Effector memory CD4-positive, alpha-beta T cell (primary cell): ENCODE data around the gene TMEM52B.
"Not testable (repeated sequence)": the region's sequence is repeated elsewhere in the genome, so short reads cannot be mapped to it uniquely, and the experiment has no call there.

Experiments
- DNase-seq, 3 donors: peaks; one replicate each; pipeline ENCODE4 v3.0.0-alpha.2; 2020
- H3K27ac ChIP-seq: 2 replicates; pipeline ENCODE4 v1.7.0; 2013; ENCODE audit warnings: mild to moderate bottlenecking, low read length, moderate library complexity; ENCODE audit not compliant: insufficient read depth, poor library complexity, severe bottlenecking
- H3K27me3 ChIP-seq: replicated peaks from 2 replicates; pipeline ENCODE4 v1.7.0; 2013; ENCODE audit warnings: mild to moderate bottlenecking, low read length; ENCODE audit not compliant: insufficient read depth, control insufficient read depth, poor library complexity, severe bottlenecking
- H3K36me3 ChIP-seq: 2 replicates; pipeline ENCODE4 v1.7.0; 2013; ENCODE audit warnings: mild to moderate bottlenecking, low read length, moderate library complexity; ENCODE audit not compliant: control insufficient read depth, insufficient read depth
- H3K4me1 ChIP-seq: 2 replicates; pipeline ENCODE4 v1.7.0; 2013; ENCODE audit warnings: low read length, mild to moderate bottlenecking; ENCODE audit not compliant: control insufficient read depth, insufficient read depth, poor library complexity, severe bottlenecking
- H3K4me3 ChIP-seq: 2 replicates; pipeline ENCODE4 v1.7.0; 2013; ENCODE audit warnings: low read length, low read depth, mild to moderate bottlenecking; ENCODE audit not compliant: insufficient read depth, poor library complexity, severe bottlenecking
- H3K9me3 ChIP-seq: 2 replicates; pipeline ENCODE4 v1.7.0; 2013; ENCODE audit warnings: mild to moderate bottlenecking, low read length, moderate library complexity; ENCODE audit not compliant: control insufficient read depth

The TMEM52B gene

GRCh38 chr12:10170216-10170615, 8.6 kb upstream of the TMEM52B start:
- Histone ChIP-seq H3K27me3 (no peaks in the 10 kb centered on the region), H3K4me3 (no peak overlapping the region)
- no peak for DNase-seq

DNA sequence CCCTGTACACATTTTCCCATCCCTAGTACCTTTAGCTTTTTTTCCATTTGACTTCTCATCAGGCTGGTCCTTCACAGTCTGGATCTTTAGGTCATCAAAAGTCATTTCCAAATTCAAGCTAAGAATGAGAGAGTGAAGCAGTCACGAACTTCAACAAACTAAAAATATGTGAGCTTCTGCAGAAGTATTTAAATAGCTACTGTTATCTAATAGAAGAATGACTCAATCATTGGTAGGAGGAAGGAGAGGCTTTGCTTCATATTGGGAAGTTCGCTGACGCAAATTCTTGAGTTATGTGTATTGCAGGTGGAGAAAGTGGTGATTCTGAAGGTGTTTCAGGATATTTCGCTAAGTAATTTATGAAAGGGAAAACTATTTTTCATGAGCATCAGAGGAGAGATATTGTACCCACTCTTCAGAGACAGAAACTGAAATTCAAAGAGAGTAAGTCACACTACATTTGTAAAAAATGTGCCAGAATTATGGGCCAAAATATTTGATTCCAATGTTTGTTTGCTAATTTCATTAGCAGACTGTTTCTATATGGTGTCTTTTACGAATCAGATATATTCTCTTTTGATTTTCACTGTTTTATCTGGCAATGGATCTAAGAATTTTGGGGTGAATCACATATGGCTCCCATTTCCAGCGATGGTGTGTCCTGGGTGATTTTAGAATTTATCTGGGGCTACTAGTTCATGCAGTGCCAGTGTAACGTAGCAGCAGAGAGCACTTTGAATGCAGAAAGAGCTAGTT, 6.7 kb upstream of the TMEM52B start, which contains the start of gene OLR1:
OLR1 (minus strand) TSS at position 160 of the 756 bp plus-strand sequence; CDS start at position 105, 55 bp downstream.
- H3K27ac ChIP-seq, result no peak within 1 kb of the TSS
- no peak within 1 kb of the TSS for H3K4me3 ChIP-seq
- no peak for DNase-seq
- H3K36me3 ChIP-seq, result no peaks in the 10 kb centered on the region
- no peaks in the 10 kb centered on the region for H3K9me3 ChIP-seq
- H3K27me3 ChIP-seq, result no peaks in the 10 kb centered on the region
- no peaks in the 10 kb centered on the region for H3K4me1 ChIP-seq

More at GRCh38 chr12:10170216-10170615, 8.6 kb upstream of the TMEM52B start:
- Histone ChIP-seq H3K9me3 (no peaks in the 10 kb centered on the region), H3K27ac (no peak overlapping the region), H3K36me3 (no peaks in the 10 kb centered on the region), H3K4me1 (no peaks in the 10 kb centered on the region)

DNA sequence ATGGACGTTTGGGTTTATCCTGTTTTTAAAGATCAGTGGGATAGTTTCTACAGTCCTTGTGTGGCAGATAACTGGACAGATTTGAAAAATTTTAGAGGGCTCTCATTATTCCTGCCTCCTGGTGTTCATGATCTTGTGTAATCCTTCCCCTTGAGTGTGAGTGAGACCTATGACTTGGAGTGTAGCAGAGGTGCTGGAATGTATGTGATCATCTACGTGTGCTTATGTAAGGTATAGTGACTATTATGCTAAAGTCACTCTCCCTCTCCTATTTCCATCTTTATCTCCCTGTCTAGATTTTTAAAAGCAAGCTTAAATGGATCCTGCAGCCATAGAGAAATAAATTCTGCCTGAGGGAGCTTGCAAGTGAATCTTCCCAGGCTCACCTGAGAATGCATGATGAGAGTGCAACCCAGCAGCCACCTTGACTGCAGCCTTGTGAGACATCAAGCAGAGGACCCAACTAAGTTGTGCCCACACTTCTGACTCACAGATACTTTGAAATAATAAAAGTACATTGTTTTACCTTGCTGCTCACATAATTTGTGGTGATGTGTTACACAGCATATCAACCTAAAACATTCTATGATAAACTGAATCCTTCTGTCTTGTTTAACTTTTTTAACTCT, 3.7 kb upstream of the TMEM52B start:
- Histone ChIP-seq H3K27ac (no peak overlapping the region), H3K9me3 (no peaks in the 10 kb centered on the region), H3K27me3 (no peaks in the 10 kb centered on the region), H3K36me3 (no peaks in the 10 kb centered on the region), H3K4me3 (no peak overlapping the region), H3K4me1 (no peaks in the 10 kb centered on the region)
- no peak for DNase-seq

DNA sequence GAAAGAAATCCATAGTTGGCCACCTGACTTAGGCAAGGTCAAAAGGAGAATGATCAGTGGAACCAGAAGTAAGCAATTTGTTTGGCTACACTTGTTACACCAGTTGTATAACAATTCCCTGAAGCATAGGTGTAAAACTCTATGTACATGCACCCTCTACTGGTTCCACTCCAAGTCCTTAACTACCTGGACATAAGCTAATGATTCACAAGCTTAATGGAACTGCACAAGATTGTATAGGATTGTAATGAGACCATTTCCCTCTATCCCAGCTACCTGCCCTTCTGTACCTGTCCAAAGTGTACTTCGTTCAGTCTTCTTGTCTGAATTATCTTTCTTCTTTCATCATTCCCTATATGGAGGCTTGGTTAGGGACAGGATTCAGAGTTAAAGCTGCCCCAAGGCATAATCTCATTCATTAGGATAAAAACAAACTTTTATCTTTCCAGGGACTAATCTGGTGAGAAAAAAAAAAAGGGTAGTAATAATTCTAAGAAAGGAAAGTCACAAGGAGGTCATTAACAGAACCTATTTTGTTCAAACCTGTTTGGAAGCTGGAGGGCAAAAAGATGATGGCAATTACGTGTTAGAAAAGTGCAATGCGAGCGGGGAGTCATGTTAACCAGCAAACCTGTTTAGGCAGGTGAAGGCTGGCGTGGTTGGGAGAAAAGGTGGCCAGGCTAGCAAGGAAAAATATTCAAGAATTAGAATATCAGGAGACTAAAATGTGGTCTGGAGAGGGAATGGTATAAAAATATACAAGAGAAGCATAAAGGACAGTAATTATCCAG, 2.8 kb upstream of the TMEM52B start:
- H3K4me3 ChIP-seq, result no peak overlapping the region
- H3K4me1 ChIP-seq, result no peaks in the 10 kb centered on the region
- no peaks in the 10 kb centered on the region for H3K36me3 ChIP-seq
- DNase-seq, result no peak
- H3K27me3 ChIP-seq, result no peaks in the 10 kb centered on the region
- H3K9me3 ChIP-seq, result no peaks in the 10 kb centered on the region
- no peak overlapping the region for H3K27ac ChIP-seq

DNA sequence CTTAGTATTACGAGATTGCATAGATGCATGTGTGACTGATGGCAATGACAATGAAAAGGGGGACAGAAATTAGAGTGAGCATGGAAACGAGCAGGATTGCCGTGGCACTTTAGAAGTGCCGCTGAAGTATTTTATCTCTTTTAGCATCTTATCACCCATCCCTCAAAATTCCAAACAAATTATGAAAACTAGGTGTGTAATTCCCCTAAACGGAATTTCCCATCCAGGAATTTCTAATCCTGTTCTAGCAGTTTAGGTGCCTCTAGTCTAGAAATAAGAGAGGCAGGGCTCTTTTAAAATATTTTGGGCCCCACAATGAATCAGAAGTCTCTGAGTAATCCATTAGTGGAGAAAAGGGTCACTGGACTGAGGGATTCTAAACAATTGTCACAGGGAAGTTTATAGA, 947 bp downstream of the TMEM52B start:
- H3K36me3 ChIP-seq, result no peaks in the 10 kb centered on the region
- no peak for DNase-seq
- H3K9me3 ChIP-seq, result no peaks in the 10 kb centered on the region
- no peaks in the 10 kb centered on the region for H3K27me3 ChIP-seq
- H3K27ac ChIP-seq, result no peak overlapping the region
- H3K4me1 ChIP-seq, result no peaks in the 10 kb centered on the region
- H3K4me3 ChIP-seq, result no peak overlapping the region

GRCh38 chr12:10182354-10183049, 3.7 kb downstream of the TMEM52B start:
- Histone ChIP-seq H3K27ac (no peak overlapping the region), H3K27me3 (no peaks in the 10 kb centered on the region), H3K4me1 (no peaks in the 10 kb centered on the region), H3K36me3 (no peaks in the 10 kb centered on the region), H3K4me3 (no peak overlapping the region), H3K9me3 (no peaks in the 10 kb centered on the region)
- DNase-seq, result no peak

GRCh38 chr12:10184261-10184843, 5.5 kb downstream of the TMEM52B start:
- H3K36me3 ChIP-seq, result no peaks in the 10 kb centered on the region
- DNase-seq, result no peak
- no peak overlapping the region for H3K27ac ChIP-seq
- H3K9me3 ChIP-seq, result no peaks in the 10 kb centered on the region
- H3K4me1 ChIP-seq, result no peaks in the 10 kb centered on the region
- H3K27me3 ChIP-seq, result no peaks in the 10 kb centered on the region
- no peak overlapping the region for H3K4me3 ChIP-seq

DNA sequence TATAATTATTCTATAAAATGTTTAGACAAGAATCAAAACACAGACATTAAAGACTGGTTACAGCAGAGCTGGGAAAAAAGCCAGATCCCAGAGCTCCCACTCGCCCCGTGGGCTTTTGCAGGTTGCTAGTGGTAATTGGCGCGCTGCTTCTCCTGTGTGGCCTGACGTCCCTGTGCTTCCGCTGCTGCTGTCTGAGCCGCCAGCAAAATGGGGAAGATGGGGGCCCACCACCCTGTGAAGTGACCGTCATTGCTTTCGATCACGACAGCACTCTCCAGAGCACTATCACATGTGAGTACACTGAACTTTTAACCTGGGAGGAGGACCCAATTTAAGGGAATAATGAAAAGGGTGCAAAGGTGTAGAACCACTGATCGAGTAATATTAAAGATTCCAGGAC, 7.5 kb downstream of the TMEM52B start:
- no peak for DNase-seq
- no peaks in the 10 kb centered on the region for H3K27me3 ChIP-seq
- no peak overlapping the region for H3K27ac ChIP-seq
- no peaks in the 10 kb centered on the region for H3K36me3 ChIP-seq
- H3K4me1 ChIP-seq, result no peaks in the 10 kb centered on the region
- H3K9me3 ChIP-seq, result no peaks in the 10 kb centered on the region
- H3K4me3 ChIP-seq, result no peak overlapping the region

- H3K4me1 ChIP-seq, H3K27me3 ChIP-seq, H3K9me3 ChIP-seq, H3K27ac ChIP-seq, H3K36me3 ChIP-seq, H3K4me3 ChIP-seq, DNase-seq: not testable (repeated sequence)
These were observed 8.1 kb downstream of the TMEM52B start for GRCh38 chr12:10186958-10187357.
